Ishikawa (cell line): ENCODE measurements around the gene CDH20.

Source experiments
- CEBPB ChIP-seq: IDR thresholded peaks from 2 replicates; pipeline ENCODE4 v1.6.1; 2012
- CREB1 ChIP-seq: IDR thresholded peaks from 2 replicates; pipeline ENCODE4 v1.6.1; 2012; ENCODE audit warnings: low read depth
- EGR1 ChIP-seq: IDR thresholded peaks from 2 replicates; pipeline ENCODE4 v1.6.1; 2012
- EP300 ChIP-seq: IDR thresholded peaks from 2 replicates; pipeline ENCODE4 v1.6.1; 2012; ENCODE audit warnings: borderline replicate concordance
- FOXM1 ChIP-seq: IDR thresholded peaks from 2 replicates; pipeline ENCODE4 v1.6.1; 2012; ENCODE audit warnings: low read depth, borderline replicate concordance
- NFIC ChIP-seq: IDR thresholded peaks from 2 replicates; pipeline ENCODE4 v1.6.1; 2012
- RAD21 ChIP-seq: IDR thresholded peaks from 2 replicates; pipeline ENCODE4 v1.6.1; 2012; ENCODE audit warnings: low read depth
- TAF1 ChIP-seq: IDR thresholded peaks from 2 replicates; pipeline ENCODE4 v1.6.1; 2012; ENCODE audit warnings: low read depth, mild to moderate bottlenecking
- TCF12 ChIP-seq: IDR thresholded peaks from 2 replicates; pipeline ENCODE4 v1.6.1; 2012; ENCODE audit warnings: low read depth
- TEAD4 ChIP-seq: IDR thresholded peaks from 2 replicates; pipeline ENCODE4 v1.6.1; 2012
- YY1 ChIP-seq: IDR thresholded peaks from 2 replicates; pipeline ENCODE4 v1.6.1; 2012; ENCODE audit warnings: low read depth
- ZBTB7A ChIP-seq: IDR thresholded peaks from 2 replicates; pipeline ENCODE4 v1.6.1; 2012; ENCODE audit warnings: low read depth
- TF ChIP-seq, protein P1 (sequence below): IDR thresholded peaks from 2 replicates; pipeline ENCODE4 v1.6.1; 2012
- TF ChIP-seq, protein P2 (sequence below): IDR thresholded peaks from 2 replicates; pipeline ENCODE4 v1.6.1; 2012; ENCODE audit warnings: low read depth, mild to moderate bottlenecking
- TF ChIP-seq, protein P3 (sequence below): IDR thresholded peaks from 2 replicates; pipeline ENCODE4 v1.6.1; 2012

CDH20 gene

GRCh38 chr18:61587865-61588264 is 254.6 kb downstream of the CDH20 start:
- TF ChIP-seq, protein P1, sequence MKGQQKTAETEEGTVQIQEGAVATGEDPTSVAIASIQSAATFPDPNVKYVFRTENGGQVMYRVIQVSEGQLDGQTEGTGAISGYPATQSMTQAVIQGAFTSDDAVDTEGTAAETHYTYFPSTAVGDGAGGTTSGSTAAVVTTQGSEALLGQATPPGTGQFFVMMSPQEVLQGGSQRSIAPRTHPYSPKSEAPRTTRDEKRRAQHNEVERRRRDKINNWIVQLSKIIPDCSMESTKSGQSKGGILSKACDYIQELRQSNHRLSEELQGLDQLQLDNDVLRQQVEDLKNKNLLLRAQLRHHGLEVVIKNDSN: no peak
- TF ChIP-seq TEAD4: no peak
- TF ChIP-seq NFIC: no peak
- TF ChIP-seq ZBTB7A: no peak
- TF ChIP-seq, protein P2, sequence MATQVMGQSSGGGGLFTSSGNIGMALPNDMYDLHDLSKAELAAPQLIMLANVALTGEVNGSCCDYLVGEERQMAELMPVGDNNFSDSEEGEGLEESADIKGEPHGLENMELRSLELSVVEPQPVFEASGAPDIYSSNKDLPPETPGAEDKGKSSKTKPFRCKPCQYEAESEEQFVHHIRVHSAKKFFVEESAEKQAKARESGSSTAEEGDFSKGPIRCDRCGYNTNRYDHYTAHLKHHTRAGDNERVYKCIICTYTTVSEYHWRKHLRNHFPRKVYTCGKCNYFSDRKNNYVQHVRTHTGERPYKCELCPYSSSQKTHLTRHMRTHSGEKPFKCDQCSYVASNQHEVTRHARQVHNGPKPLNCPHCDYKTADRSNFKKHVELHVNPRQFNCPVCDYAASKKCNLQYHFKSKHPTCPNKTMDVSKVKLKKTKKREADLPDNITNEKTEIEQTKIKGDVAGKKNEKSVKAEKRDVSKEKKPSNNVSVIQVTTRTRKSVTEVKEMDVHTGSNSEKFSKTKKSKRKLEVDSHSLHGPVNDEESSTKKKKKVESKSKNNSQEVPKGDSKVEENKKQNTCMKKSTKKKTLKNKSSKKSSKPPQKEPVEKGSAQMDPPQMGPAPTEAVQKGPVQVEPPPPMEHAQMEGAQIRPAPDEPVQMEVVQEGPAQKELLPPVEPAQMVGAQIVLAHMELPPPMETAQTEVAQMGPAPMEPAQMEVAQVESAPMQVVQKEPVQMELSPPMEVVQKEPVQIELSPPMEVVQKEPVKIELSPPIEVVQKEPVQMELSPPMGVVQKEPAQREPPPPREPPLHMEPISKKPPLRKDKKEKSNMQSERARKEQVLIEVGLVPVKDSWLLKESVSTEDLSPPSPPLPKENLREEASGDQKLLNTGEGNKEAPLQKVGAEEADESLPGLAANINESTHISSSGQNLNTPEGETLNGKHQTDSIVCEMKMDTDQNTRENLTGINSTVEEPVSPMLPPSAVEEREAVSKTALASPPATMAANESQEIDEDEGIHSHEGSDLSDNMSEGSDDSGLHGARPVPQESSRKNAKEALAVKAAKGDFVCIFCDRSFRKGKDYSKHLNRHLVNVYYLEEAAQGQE: no peak
- no peak for TF ChIP-seq EGR1
- no peak for TF ChIP-seq CREB1
- TF ChIP-seq, protein P3, sequence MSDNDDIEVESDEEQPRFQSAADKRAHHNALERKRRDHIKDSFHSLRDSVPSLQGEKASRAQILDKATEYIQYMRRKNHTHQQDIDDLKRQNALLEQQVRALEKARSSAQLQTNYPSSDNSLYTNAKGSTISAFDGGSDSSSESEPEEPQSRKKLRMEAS: no peak
- TF ChIP-seq FOXM1: no peak
- TF ChIP-seq CEBPB: no peak
- TF ChIP-seq EP300: no peak

DNA sequence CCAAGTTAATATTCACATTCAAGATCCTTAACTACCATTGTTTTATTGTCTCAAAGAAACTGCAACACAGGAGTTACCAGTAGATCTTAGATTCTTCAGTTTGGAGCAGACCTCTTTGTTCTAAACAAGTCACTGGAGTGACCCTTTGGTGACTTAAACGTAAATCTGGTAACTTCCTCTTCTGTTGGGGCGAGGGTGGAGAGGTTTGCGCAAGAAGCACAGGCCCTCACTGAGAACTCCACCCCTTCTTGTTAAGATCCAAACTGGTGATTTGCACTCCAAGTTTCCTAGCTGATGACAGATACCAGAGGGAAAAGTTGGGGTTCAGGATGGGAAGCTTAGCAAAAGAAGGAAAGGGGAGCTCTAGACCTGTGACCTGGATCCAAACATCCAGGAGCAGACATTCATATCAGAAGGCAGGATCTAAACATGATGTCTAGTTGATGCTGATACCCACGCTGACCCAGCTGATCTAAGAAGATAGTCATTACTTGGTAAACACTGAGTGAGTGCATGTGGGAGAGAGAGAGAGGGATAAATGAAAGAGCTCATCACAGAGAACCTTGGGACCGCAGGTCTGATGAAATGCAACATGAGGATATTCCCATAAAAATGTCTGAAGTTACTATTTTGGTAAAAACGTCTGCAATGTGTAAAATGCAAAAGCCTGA is 256.0 kb downstream of the CDH20 start:
- TF ChIP-seq CREB1 (no peak), NFIC (no peak), TEAD4 (no peak), EGR1 (no peak), TCF12 (no peak), EP300 (no peak), CEBPB (no peak), ZBTB7A (no peak), YY1 (no peak), TAF1 (no peak), FOXM1 (no peak), RAD21 (no peak)
- TF ChIP-seq, protein P1: no peak
- TF ChIP-seq, protein P3: no peak
- TF ChIP-seq, protein P2: no peak

- TF ChIP-seq, protein P1: no peak
- TF ChIP-seq EP300: no peak
- no peak for TF ChIP-seq NFIC
- TF ChIP-seq FOXM1: no peak
- TF ChIP-seq, protein P2: no peak
- TF ChIP-seq CREB1: no peak
- TF ChIP-seq TAF1: no peak
- no peak for TF ChIP-seq EGR1
- TF ChIP-seq ZBTB7A: no peak
Observed at GRCh38 chr18:61589724-61590065, 256.5 kb downstream of the CDH20 start.

GRCh38 chr18:61591253-61591652 is 258.0 kb downstream of the CDH20 start:
- TF ChIP-seq YY1 (no peak), TCF12 (no peak), RAD21 (no peak), NFIC (no peak), EP300 (no peak), TEAD4 (no peak), TAF1 (no peak), CEBPB (no peak), CREB1 (no peak), EGR1 (no peak)
- TF ChIP-seq, protein P3: no peak
- TF ChIP-seq, protein P1: no peak
